SK-N-SH treated with all-trans-retinoic acid at 6 μM for 48 hours (cell line): ENCODE results near the gene LMCD1.

ENCODE experiments used
- ARNTL ChIP-seq: fragments of 450-650 bp; formaldehyde crosslinking; IDR thresholded peaks from 2 replicates; pipeline ENCODE4 v1.5.0; 2020; ENCODE audit warnings: low read depth, mild to moderate bottlenecking, moderate library complexity, borderline replicate concordance
- BACH2 ChIP-seq: fragments of 250-450 bp; sonication (Bioruptor Pico); IDR thresholded peaks from 2 replicates; pipeline ENCODE4 v1.9.0; 2021; ENCODE audit warnings: mild to moderate bottlenecking, borderline replicate concordance
- OSR1 ChIP-seq: fragments of 250-450 bp; sonication (Bioruptor Pico); IDR thresholded peaks from 2 replicates; pipeline ENCODE4 v1.8.0; 2022; ENCODE audit warnings: moderate library complexity, mild to moderate bottlenecking, inconsistent platforms
- PPARA ChIP-seq: fragments of 250-450 bp; sonication (Bioruptor Pico); IDR thresholded peaks from 2 replicates; pipeline ENCODE4 v1.5.0; 2020; ENCODE audit warnings: mild to moderate bottlenecking, borderline replicate concordance
- RARB ChIP-seq: fragments of 250-450 bp; sonication (Bioruptor Pico); IDR thresholded peaks from 2 replicates; pipeline ENCODE4 v1.8.0; 2021; ENCODE audit warnings: mild to moderate bottlenecking, moderate library complexity
- TCF4 ChIP-seq: fragments of 250-450 bp; sonication (Bioruptor Pico); IDR thresholded peaks from 2 replicates; pipeline ENCODE4 v1.8.0; 2021; ENCODE audit warnings: mild to moderate bottlenecking, moderate library complexity, borderline replicate concordance
- ZC3H10 ChIP-seq: fragments of 250-450 bp; sonication (Bioruptor Pico); IDR thresholded peaks from 2 replicates; pipeline ENCODE4 v1.5.1; 2021; ENCODE audit warnings: mild to moderate bottlenecking, moderate library complexity
- TF ChIP-seq, protein P1 (sequence below): fragments of 250-450 bp; sonication (Bioruptor Pico); IDR thresholded peaks from 2 replicates; pipeline ENCODE4 v1.5.0; 2020; ENCODE audit warnings: mild to moderate bottlenecking, moderate library complexity
- TF ChIP-seq, protein P2 (sequence below): fragments of 250-450 bp; sonication (Bioruptor Pico); IDR thresholded peaks from 2 replicates; pipeline ENCODE4 v1.5.1; 2020; ENCODE audit warnings: low read depth, mild to moderate bottlenecking, moderate library complexity

DNA sequence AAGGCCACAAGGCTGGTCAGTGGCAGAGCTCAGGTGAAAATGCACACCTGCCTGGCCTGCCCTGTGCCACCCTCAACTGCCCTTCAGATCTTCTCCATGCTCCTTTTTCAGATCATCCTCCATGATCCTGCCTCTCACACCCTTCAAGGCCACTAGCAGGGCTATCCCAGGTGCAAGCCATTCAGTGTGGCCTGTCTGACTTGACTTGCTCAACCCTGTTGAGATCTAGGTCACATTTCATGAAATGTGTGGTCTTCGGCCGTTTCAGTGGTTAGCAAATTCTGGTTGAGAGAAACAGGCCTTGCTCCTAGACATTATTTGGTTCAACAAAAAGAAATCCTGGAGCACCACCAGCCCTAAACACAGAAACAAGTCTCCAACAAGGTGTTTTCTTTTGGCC lies 26.6 kb upstream of the LMCD1 start:
- TF ChIP-seq ARNTL (CRISPR knock-in tag) (no peak), PPARA (no peak), RARB (CRISPR knock-in tag) (no peak), ZC3H10 (CRISPR knock-in tag) (no peak), TCF4 (CRISPR knock-in tag) (no peak), BACH2 (CRISPR knock-in tag) (no peak), OSR1 (no peak)
- TF ChIP-seq, protein P1, sequence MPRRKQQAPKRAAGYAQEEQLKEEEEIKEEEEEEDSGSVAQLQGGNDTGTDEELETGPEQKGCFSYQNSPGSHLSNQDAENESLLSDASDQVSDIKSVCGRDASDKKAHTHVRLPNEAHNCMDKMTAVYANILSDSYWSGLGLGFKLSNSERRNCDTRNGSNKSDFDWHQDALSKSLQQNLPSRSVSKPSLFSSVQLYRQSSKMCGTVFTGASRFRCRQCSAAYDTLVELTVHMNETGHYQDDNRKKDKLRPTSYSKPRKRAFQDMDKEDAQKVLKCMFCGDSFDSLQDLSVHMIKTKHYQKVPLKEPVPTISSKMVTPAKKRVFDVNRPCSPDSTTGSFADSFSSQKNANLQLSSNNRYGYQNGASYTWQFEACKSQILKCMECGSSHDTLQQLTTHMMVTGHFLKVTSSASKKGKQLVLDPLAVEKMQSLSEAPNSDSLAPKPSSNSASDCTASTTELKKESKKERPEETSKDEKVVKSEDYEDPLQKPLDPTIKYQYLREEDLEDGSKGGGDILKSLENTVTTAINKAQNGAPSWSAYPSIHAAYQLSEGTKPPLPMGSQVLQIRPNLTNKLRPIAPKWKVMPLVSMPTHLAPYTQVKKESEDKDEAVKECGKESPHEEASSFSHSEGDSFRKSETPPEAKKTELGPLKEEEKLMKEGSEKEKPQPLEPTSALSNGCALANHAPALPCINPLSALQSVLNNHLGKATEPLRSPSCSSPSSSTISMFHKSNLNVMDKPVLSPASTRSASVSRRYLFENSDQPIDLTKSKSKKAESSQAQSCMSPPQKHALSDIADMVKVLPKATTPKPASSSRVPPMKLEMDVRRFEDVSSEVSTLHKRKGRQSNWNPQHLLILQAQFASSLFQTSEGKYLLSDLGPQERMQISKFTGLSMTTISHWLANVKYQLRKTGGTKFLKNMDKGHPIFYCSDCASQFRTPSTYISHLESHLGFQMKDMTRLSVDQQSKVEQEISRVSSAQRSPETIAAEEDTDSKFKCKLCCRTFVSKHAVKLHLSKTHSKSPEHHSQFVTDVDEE (CRISPR knock-in tag): no peak
- TF ChIP-seq, protein P2, sequence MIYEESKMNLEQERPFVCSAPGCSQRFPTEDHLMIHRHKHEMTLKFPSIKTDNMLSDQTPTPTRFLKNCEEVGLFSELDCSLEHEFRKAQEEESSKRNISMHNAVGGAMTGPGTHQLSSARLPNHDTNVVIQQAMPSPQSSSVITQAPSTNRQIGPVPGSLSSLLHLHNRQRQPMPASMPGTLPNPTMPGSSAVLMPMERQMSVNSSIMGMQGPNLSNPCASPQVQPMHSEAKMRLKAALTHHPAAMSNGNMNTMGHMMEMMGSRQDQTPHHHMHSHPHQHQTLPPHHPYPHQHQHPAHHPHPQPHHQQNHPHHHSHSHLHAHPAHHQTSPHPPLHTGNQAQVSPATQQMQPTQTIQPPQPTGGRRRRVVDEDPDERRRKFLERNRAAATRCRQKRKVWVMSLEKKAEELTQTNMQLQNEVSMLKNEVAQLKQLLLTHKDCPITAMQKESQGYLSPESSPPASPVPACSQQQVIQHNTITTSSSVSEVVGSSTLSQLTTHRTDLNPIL (CRISPR knock-in tag): no peak
